Stimulated activated CD8-positive, alpha-beta memory T cell treated with anti-CD3 and anti-CD28 coated beads, Interleukin-15, amount 100 ng/mL, for 48 hours (primary cell): Measurements from ENCODE around the gene ATP1A3.
"Not testable (repeated sequence)": the region's sequence is repeated elsewhere in the genome, so short reads cannot be mapped to it uniquely, and the experiment has no call there.

Experiments
- DNase-seq, 2 donors: peaks; one replicate each; pipeline ENCODE4 v3.0.0-alpha.2; 2020; ENCODE audit warnings: low read depth in 2 of 2

The ATP1A3 gene

GRCh38 chr19:41993612-41994483 is at the start of gene ATP1A3:
TSS of gene ATP1A3 (minus strand) at chr19:41994230. CDS start at chr19:41994076, 154 bp downstream.
- DNase-seq, result peak; percentile 48 to 55

GRCh38 chr19:42042455-42043170 is 48.6 kb upstream of the ATP1A3 start:
- DNase-seq, result no peak

GRCh38 chr19:42040491-42040890 is 46.5 kb upstream of the ATP1A3 start:
- DNase-seq, result not testable (repeated sequence)

- no peak for DNase-seq
Observed at GRCh38 chr19:42040031-42040430, 46.0 kb upstream of the ATP1A3 start.

- no peak for DNase-seq
Observed at GRCh38 chr19:42038666-42039065, 44.6 kb upstream of the ATP1A3 start.

- DNase-seq, result no peak
Observed at GRCh38 chr19:42037649-42038048, 43.6 kb upstream of the ATP1A3 start.

GRCh38 chr19:42034640-42035391 is 40.8 kb upstream of the ATP1A3 start:
- DNase-seq, result peak; percentile 21 to 38

- no peak for DNase-seq
Observed at GRCh38 chr19:42033413-42033812, 39.4 kb upstream of the ATP1A3 start.

- no peak for DNase-seq
Observed at GRCh38 chr19:42032431-42032830, 38.4 kb upstream of the ATP1A3 start.

GRCh38 chr19:42030645-42031440 is 36.8 kb upstream of the ATP1A3 start:
- no peak for DNase-seq

- peak in 1 of 2 donors; percentile 15 for DNase-seq
Observed at GRCh38 chr19:42028304-42029216, 34.5 kb upstream of the ATP1A3 start.

- no peak for DNase-seq
Observed at GRCh38 chr19:42024622-42025111, 30.6 kb upstream of the ATP1A3 start.

- DNase-seq, result no peak
Observed at GRCh38 chr19:42023943-42024260, 29.9 kb upstream of the ATP1A3 start.

GRCh38 chr19:42023121-42023942 is 29.3 kb upstream of the ATP1A3 start:
- DNase-seq, result no peak

GRCh38 chr19:42022616-42023015 is 28.6 kb upstream of the ATP1A3 start:
- DNase-seq, result no peak

- DNase-seq, result no peak
Observed at GRCh38 chr19:42021185-42021584, 27.2 kb upstream of the ATP1A3 start.

GRCh38 chr19:42018503-42019193 is 24.6 kb upstream of the ATP1A3 start:
- DNase-seq, result no peak

- no peak for DNase-seq
Observed at GRCh38 chr19:42017040-42017439, 23.0 kb upstream of the ATP1A3 start.

- not testable (repeated sequence) for DNase-seq
Observed at GRCh38 chr19:42012747-42013146, 18.7 kb upstream of the ATP1A3 start.
